Hepatocyte (in vitro differentiated cells): ENCODE data around the gene H6PD.

Experiments used
- CTCF ChIP-seq: fragments of 200-600 bp; sonication (generic); IDR thresholded peaks from 2 replicates; pipeline ENCODE4 v1.5.1; 2016; ENCODE audit warnings: antibody characterized with exemption, mild to moderate bottlenecking; ENCODE audit not compliant: poor library complexity
- EZH2 ChIP-seq: fragments of 200-600 bp; sonication (generic); IDR thresholded peaks from 2 replicates; pipeline ENCODE4 v1.6.1; 2016; ENCODE audit warnings: antibody characterized with exemption, mild to moderate bottlenecking, borderline replicate concordance
- EZH2phosphoT487 ChIP-seq: fragments of 200-600 bp; sonication (generic); IDR thresholded peaks from one replicate; pipeline ENCODE4 v1.6.1; 2018; ENCODE audit warnings: antibody characterized with exemption, mild to moderate bottlenecking, low read depth, moderate library complexity; ENCODE audit not compliant: unreplicated experiment, severe bottlenecking

- TF ChIP-seq CTCF: no peak
- TF ChIP-seq EZH2: no peak
- TF ChIP-seq EZH2phosphoT487: no peak
These were observed 44.1 kb downstream of the H6PD start for GRCh38 chr1:9278585-9279153.
